Right forelimb (tissue), 1 donor: Measurements from ENCODE around the gene ABLIM2.

Experiments used
- DNase-seq: peaks from one replicate; pipeline ENCODE4 v3.0.0-alpha.2; 2018

Gene ABLIM2

DNA sequence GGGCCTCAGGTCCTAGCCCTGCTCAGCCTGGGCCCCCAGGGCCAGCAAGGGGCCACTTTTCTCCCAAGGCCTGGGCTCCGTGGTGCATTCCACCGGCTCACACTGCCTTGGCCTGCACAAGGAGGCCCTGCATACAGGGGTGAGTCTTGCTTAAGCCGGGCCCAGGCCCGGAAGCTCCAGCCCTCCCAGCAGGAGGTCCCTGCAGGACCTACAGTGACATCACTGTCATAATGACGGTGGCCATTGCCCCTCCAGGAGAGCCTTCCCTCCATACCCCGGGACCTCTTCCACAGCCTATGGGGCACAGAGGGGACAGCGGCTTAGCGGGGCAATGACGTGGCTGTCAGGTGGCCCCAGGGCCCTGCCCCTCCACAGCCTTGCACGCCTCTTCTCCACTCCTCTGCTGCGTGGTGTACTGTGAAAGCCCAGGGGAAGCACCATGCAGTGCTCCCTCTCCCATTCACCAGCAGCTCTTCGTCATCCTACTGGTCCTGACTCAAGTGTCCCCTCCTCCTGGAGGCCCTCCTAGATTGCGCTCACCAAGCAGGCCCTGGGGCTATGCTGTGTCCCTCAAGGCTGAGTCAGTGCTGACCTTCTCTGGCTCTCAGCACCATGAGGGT lies 186.6 kb downstream of the ABLIM2 start:
- DNase-seq: no peak

DNA sequence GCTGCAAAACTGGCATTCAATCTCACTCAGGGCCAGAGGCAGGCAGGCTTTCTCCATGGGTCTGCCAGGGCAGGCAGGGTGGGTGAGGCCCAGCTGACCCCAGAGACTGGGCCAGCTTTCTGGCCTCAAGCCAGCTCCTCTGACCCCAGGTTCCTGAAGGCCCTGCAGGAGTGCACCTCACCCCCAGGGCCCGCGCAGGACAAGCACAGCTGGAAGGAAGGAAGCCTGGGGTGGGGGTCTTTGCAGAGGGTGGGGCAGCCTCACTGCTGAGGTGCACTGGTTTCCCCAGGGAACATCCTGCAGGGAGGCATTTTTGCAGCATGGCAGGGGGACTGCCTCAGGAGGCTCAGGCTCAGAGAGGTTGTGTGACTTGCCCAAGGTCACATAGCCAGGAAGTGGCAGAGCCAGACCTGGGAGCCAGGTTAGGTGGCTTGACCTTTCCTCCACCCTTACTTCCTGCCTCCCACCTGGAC lies 187.4 kb downstream of the ABLIM2 start:
- no peak for DNase-seq

DNA sequence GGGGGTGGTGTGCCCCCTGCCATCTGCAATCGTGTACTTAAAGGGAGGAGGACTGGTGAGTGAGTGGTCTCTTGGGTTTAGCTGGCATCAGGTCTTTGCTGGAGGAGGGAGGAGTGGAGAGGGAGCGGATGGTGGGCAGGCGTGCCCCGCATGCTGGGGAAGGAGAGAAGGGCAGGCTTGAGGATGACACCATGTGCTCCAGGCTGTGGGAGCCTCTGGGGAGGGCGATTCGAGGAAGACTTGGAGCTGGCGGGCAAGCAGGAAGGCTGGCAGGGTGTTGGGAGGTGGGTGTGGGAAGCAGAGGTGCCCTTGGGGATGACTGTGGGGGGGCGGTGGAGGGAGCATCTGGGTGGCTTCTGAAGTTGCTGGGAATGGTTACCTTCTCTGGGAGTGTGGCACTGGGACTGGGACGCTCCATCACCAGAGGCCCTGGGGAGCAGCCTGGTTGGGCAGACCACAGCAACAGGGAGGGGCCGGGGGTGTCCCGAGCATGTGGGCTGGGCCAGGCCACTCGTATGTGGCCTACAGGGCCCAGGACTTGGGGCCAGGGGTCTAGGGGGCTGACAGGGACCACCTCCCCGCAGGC lies 188.2 kb downstream of the ABLIM2 start:
- no peak for DNase-seq

DNA sequence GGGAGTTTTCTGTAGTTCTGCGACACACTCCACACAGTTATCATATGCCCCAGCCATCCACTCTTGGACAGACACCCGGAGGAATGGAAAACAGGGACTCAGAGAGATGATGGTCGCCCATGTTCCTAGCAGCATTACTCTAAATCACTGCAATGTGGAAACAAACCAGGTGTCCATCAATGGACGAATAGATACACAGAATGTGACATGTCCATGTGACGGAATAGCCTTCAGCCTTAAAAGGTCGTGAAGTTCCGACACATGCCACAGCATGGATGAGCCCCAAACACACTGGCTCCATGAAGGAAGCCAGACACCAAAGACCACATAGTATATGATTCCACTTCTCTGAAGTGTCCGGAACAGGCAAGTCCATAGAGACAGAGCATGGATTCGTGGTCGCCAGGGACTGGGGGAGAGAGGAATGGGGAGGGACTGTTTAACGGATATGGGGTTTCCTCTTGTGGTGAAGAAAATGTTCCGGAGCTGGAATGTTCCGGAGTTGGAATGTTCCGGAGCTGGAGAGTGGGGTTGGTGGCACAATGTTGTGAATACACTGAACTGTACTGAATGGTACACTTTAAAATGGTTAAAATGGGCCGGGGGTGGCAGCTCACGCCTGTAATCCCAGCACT lies 190.2 kb downstream of the ABLIM2 start:
- DNase-seq: no peak

DNA sequence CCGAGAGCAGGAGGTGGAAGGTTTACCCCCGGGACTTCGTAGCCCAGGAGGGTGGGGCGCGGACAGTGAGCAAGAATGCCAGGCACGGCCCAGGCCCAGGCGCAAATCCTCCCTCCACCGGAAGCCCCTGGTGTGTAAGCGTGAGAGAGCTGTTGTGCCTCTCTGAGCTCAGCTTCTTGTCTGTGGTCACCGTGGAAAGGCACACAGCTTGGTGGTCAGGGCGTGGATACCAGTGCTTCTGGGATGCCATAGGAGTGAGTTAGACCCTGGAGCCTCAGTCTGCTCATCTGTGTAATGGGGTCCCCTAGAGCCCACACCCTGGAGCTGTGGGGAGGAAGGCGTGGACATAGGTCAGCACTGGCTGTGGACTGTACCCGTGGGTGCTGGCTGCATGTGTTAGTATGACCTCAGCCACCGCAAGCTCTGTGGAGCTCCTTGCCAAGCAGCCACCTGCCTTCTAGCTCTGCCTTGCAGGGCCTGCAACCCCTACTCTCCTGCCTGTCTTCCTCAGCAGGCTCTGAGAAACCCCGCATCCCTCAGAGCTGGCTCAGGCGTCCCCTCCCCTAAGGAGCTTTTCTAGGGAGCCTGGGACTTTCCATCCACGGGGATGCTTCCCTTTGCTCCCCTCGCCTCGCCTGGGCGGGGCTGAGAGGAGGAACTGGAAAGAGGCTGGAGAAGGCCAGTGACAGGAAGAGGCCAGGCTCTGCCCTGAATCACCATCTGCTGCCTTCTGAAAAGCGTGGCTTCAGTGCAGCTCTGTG lies 190.9 kb downstream of the ABLIM2 start:
- no peak for DNase-seq

DNA sequence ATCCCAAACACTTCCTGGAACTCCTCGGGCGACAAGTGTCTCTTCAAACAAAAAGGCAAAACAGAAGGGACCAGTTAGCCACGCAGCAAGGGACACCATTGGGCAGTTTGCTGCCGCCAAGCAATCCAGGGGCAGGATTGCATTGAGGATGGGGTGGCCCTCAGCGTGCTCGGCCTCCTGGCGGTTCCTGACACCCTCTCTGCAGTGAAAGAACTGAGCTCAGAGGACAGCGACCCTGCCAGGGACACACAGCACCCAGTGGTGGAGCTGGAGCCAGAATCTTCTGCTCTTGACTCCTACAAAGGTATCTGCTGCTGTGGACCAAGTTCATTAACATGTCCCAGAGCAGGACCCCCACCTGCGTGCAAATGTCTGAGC lies 191.6 kb downstream of the ABLIM2 start:
- no peak for DNase-seq

DNA sequence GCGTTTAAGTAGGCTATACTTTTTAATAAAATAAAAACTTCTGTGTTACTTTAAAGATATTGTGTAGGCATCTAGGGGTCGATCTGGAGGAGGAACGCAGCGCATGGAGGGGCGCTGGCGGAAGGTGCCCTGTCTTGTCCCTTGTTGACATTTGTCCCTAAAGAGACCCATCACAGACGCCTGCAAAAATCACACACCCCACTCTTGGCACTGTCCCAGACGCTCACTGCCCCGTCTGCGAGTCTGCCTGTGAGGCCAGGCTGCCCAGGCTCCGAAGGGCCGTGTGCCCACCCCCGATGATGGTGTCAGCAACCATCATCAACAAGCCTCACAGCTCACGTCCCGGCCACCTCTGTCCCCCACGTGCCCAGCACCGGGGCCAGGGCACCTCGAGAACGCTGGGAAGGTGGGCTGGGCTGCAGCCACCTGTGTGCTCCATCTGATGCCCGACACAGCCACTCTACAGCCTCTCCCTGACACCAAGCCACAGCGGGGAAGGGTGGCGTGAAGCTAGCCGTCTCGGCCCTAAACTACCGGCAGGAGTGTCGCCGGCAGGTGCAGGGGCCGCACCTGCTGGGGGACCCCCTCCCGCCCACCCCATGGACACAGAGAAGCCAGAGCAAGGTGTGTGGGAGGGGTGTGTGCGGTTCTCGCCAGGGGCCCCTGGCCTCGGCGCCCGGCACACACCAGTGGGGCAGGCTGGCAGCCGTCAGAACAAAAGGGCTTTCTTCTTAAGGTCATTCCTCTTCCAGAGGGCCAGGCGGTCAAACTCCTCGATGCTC lies 192.1 kb downstream of the ABLIM2 start:
- no peak for DNase-seq

DNA sequence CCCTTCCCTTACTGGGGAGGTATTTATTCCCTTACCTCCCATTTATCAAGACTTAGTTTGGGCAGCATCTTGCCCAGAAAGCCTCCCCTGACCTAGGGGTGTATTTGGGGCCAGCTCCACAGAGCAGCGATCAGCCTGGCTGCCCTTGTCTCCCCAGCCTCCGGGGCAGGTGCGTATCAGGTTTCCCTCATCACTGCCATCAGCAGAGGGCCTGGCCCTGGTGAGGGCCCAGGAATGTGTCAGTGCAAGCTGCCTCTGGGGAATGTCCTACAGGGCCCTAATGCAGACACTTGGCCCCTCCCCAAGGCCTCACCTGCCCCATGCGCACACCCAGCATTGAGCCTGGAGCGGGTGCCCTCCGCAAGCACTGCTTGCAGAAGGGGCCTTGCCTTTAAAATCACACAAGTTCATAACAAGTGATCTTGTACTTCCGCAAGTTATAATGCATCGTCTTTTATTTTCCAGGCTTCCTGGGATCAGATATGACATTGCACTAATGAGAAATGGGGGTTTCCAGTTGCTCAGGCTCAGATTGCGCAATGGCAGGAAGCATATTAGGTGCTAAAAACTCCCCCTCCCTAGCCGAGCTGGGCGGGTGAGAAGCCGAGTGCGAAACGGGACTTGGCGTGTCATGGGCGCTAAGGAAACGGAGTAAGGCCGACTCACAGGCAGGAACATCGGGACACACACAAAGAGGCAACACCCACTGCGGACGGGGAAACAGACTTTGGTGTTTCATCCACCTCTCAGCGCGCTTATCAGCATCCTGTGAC lies 193.5 kb downstream of the ABLIM2 start:
- DNase-seq: no peak

DNA sequence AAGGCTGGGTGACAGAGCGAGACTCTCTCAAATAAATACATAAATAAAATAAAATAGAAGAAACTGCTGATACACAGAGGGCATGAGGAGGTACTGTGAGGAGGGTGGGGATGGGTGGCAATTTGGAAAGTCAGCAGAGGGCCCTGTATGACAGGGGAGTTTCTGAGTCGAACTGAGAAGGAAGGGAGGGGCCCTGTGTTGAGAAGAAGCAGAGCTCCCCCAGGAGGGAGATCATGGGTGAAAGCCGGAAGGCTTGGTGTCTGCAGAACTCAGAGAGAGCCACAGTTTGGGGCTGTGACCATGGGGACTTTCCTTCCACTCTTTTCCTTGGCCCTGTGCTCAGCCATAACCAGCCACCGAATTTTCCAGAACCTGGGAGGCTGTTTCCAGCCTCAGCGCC lies 194.2 kb downstream of the ABLIM2 start:
- no peak for DNase-seq

DNA sequence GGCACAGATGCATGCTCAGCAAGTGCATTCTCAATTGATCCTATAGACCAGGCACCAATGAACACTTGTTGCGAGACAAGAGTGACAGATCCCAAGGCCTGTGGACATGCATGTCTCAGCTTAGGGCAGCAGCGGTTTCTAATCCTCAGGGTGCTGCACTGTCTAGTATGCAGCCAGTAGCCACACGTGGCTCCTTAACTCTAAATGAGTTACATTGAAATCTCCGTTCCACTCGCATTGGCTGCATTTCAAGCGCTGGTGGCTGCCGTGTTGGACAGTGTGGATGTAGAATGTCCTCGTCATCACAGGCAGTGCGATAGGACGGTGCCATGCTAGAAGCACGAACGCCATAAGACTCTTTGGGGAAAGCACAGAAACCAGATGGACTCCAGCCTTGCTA lies 194.9 kb downstream of the ABLIM2 start:
- no peak for DNase-seq

DNA sequence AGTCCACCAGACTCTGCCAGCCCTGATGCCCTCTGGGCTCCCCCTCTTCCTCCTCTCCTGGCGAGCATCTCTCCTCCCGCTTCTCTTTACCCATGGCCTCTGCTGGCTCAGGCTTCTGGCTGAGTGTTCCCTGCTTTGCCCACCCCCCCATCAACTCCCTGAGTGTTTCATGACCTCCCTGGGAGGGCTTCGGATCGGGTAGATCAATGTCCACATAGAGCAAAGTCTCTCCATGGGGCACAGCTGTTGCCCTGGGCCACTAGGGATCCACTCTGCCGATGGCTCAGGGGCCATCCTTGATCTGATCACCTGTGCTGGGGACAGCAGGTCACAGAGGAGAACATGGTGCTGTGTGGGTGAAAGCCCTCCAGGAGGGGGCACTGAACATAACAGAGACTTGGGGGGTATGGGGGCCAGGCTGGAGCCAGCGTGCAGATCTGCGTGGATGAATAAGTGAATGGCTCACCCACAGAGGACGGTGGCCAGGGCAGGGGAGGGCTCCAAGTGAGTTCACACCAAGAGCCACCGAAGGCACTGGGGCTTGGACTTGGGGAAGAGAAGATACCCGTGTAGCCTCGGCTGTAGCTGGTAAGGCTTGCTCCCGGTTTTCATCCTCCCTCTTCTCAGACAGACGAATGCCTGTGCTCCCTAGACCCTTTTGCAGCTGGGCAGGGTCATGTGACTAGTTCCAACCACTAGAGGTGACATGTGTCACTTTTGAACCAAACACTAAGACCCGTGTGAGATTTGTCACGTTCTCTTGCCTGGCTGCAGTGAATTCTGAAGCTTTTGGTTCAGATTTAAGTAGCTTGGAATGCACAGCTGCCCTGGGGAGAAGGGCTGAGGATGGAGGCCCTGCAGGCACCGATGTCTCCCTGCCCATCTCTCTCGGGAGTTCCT lies 195.8 kb downstream of the ABLIM2 start:
- no peak for DNase-seq

DNA sequence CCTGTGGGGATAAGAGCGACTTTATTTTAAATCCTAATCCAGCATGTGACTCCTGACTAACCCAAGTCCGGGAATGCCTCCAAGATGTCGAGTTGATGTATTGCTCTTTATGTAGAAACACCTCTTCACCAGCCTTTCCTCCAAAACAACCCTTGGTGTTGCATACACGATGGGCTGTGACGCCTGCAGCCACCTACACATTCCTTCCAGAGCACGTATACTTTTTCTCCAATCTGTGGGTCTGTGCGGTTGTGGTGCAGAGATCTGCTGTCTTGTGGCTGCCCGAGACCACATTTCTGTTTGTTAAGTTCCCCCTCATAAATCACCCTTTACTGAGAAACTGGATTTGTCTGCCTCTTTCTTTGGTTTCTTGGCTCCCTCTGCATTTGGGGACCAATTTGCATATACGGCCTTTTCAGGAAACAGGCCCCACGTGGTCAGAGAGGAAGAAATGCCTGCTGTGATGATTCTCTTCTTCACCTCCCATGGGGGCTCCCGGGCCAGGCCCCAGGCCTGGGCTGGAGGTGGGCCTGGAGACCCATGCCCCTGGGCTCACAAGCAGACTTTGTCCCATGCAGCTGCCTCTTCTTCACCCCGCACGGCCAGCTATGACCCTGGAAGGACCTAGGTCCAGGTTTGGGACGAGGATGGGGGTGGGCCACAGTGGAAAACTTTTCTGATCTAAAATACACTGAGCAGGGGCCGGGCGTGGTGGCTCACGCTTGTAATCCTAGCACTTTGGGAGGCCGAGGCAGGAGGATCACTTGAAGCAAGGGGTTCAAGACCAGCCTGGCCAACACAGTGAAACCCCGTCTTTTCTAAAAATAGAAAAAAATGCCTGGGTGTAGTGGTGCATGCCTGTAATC lies 197.6 kb downstream of the ABLIM2 start:
- DNase-seq: no peak

DNA sequence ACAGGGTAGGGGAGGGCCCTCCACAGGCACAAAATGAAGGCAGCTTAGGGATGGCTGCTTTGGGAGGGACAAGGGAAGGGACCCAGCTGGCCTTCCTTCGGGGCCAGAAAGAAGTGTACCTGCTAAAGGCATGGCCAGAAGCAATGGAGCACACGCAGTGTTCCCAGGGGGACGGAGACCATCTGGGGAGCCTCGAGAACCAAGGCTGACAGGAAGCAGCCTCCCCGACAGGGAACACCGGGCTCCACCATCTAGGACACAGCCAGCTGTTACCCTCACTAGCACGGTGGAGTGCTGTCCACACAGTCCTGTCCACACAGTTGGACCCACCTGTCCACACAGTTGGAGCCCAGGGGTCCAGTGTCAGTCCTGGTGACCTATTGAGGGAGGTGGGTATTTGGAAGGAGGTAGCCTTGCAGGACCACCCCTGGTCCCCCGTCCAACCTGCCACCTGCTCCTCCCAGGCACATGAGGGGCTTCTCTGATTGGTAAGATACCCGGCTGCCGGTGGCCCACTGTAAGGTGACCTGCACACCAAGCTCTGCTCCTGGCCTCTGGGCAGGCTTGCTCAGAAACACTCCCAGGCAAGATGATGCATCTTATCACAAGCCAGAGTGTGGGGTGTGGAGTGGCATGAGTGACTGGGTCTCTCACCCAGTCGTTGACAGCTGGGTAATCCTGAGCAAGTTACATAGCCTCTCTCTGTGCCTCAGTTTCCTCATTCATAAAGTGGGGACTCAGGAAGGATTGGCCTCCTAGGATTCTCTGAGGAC lies 198.4 kb downstream of the ABLIM2 start:
- no peak for DNase-seq

DNA sequence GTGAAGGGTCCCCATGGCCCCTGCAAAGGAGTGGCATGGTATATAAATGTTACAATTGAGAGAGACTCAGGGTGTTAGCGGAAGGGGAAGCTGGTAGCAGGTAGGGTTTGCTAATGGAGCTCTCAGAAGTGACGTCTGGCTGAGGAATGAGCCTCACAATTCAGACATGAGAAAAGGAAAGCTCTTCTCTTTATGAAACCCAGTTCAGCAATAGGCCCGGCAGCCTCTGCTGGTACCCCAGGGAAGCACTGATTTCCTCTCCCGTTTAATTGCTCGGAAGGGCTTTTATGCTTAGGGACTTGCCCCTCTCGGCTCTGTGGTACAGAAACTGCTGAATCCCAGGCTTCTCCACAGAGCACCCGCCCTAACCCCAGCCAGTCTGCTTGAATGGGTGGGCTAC lies 199.5 kb downstream of the ABLIM2 start:
- no peak for DNase-seq

DNA sequence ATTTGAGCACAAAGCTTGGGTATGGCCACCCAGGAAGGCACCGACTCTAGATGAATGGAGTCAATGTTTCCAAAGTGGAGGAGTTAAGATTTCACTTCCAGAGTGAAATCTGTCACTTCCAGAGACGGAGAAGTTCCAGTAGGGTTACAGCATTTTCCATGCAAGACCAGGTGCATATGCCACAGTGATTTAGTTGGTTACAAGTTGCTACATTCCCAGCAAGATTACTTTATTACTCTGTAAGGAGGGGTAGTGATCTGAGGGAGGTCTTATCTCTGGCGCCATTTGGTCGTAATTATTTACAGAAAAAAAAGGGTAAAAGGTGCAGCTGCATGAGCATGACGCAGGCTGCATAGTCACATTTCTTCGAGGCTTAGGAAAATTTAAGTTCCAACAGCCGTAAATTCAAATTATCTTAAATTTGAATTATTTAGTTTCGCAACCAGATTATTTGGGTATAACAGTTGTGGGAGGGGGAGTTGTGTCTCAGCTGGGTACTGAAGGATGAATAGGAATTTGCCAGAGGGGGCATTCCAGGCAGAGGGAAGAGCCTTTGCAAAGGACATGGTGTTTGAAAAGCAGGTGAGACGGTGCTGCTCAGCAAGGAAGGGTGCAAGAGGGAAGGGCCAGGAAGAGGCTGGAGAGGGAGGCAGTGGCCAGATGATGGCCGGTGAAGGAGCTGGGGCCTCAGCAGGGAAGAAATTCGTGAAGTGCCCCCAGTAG lies 201.5 kb downstream of the ABLIM2 start:
- no peak for DNase-seq

DNA sequence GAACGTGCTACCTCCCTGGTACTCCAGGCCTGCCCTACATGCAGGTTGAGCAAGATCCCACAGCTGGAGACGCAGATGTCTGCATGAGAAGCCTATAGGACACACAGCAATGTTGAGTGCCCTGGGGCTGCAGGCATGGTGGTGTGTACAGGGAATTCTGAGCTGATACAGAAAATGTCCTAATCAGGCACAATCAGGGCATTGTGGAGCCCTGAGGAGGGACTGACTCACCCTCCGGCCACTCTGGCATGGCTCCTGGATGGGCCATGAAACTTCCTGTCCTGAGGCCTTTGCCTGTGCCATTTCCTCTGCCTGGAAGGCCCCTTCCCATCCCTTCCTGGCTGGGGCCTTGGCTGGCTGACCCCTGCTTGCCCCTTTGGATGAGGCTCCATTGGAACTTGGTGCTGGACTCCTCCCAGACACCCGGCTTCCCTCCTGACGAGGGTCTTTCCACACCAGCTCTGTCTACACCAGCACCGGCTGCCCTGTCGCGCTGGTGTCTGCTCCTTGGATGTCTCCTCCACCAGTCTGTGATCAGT lies 202.3 kb downstream of the ABLIM2 start:
- no peak for DNase-seq

DNA sequence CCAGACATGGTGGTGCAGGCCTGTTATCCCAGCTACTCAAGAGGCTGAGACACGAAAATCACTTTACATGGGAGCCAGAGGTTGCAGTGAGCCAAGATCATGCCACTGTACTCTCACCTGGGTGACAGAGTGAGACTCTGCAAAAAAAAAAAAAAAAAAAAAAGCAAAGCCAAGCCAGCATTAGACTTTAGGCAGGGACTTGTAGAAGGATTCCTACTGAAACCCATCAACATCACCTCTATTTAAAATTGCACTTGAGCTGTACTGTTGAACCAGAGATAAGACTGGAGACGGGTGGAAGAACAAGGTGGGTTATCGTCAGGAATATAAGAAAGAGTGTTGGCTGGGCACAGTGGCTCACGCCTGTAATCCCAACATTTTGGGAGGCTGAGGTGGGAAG lies 203.2 kb downstream of the ABLIM2 start:
- no peak for DNase-seq

DNA sequence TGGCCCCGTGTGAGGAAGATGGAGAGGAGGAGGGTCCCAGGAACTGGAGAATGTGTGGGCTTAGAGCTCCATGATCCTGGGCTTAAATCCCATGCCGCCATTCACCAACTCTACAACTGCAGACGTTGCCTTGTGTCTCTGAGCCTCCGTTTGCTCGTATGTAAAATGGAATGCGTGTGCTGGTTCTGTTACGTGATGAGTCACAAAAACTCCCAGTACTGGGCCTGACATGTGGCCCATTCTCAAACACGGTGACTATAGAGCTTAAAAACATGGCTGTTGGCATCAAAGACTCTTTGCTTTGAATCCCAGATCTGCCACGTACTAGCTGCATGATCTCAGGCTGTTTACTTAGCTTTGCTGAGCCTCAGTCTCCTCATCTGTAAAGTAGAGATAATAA lies 206.0 kb downstream of the ABLIM2 start:
- DNase-seq: no peak
